Measurements from ENCODE around the gene PCDH9.
"Not testable (repeated sequence)": the region's sequence is repeated elsewhere in the genome, so short reads cannot be mapped to it uniquely, and the experiment has no call there.

The PCDH9 gene

DNA sequence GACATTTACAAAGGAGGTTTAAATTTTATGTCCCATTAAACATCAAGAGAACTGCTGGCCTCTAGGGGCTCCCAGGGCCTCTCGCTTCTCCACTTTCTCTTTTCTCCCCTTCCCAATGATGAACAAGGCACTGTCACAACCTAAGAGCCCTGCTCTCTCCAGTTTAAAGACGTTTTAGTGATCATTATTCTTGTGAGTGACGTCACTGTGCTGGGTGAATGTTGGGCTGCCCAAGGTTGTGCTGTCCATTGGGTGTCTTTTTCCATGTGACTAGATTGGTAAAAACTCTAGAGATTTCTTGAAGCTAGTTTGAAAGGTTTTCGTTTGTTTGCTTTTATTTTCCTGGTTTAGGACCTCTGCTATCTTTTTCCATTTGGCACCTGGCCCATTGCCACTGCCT is 602.6 kb downstream of the PCDH9 start:
- intact Hi-C loops (cut with DNase I): no loop called here
- DNase-seq: no peak

DNA sequence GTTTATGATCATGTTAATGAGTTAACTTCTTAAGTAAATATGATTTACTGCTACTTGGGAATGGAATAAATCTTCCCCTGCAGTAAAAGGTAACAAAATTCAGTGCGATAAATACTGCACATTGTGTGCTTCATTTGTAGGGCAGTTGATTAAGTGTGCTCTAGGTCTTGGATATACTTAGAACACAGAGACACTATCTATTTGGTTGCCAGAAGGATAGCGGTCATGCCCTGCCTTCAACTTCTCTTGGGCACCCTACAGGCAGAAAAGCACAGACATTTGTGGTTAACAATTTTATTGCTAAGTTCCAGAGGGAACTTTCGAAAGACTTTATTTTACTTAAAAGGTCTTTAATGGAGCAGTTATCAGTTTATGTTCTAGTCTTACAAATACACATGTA is 605.8 kb downstream of the PCDH9 start:
- intact Hi-C loops (cut with DNase I): no loop called here
- no peak for DNase-seq

DNA sequence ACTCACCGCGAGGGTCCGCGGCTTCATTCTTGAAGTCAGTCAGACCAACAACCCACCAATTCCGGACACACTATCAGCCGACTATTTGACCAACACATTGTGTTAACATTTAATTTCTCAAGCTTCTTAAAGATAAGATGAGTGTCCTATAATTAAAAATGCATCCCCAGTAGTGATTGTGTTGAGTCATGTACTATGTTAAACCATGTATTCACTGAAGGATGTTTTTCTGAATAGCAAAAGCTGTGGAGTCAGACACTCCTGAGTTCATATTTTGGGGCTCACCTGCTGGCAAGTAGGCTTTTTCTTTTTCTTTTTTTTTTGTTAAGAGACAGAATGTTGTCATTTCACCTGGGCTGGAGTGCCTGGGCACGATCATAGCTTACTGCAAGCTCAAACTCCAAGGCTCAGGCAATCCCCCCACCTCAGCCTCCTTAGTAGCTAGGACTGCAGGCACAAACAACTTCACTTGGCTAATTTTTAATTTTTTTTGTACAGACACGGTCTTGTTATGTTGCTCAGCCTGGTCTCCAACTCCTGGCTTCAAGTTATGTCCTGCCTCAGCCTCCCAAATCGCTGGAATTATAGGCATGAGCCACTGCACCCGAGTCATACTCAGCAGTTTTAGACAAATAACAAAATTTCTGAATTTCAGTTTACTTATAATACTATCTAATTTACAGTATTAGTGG is 606.9 kb downstream of the PCDH9 start:
- intact Hi-C loops (cut with DNase I): no loop called here
- no peak for DNase-seq

DNA sequence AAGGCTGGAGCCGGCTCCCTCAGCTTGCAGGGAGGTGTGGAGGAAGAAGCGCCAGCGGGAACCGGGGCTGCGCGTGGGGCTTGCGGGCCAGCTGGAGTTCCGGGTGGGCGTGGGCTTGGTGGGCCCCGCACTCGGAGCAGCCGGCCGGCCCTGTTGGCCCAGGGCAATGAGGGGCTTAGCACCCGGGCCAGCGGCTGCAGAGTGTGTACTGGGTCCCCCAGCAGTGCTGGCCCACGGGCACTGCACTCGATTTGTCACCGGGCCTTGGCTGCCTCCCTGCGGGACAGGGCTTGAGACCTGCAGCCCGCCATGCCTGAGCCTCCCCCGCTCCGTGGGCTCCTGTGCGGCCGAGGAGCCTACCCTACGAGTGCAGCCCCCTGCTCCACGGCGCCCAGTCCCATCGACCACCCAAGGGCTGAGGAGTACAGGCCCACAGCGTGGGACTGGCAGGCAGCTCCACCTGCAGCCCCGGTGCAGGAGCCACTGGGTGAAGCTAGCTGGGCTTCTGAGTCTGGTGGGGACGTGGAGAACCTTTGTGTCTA is 608.2 kb downstream of the PCDH9 start:
- not testable (repeated sequence) for DNase-seq

DNA sequence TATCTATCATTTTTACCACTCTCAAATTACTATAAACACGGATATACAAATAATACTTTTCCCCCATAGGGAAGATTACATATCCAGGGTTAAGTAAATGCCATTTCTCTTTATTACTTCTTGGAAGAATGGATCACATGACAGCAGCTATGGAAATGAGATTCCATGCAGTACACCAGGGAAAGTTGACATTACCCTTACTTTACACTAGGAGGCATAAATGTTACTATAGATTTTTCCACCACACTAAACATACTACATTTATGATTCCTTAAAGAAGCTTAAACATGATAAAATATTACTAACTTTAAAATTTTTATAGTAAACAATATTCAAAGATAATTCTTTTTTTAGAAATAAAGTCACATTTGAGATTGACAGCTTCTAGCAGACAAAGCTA is 611.4 kb downstream of the PCDH9 start:
- DNase-seq: no peak
- intact Hi-C loops (cut with DNase I): no loop called here

More for the DNA sequence above, 608.2 kb downstream of the PCDH9 start:
- intact Hi-C loops (cut with DNase I): not testable (repeated sequence)

DNA sequence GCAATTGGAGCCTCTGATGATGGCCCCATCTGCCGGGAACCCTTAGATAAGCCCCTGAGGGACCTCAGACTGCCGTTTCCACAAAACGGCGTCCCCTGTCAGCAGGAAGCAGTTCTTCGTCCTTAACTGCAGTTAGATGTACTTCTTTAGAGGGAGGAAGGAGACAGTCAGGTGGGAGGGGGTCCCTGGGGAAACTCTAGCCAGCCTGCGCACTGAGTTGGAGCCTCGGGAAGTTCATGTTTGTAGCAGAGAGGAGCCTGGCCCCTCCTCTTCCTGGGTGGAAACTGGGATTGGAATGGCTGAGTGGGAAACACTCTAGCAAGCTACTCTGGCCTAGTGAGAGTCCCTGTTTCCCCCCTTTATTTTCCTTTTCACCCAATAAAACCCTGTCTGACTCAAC is 612.4 kb downstream of the PCDH9 start:
- no peak for DNase-seq
- intact Hi-C loops (cut with DNase I): no loop called here

DNA sequence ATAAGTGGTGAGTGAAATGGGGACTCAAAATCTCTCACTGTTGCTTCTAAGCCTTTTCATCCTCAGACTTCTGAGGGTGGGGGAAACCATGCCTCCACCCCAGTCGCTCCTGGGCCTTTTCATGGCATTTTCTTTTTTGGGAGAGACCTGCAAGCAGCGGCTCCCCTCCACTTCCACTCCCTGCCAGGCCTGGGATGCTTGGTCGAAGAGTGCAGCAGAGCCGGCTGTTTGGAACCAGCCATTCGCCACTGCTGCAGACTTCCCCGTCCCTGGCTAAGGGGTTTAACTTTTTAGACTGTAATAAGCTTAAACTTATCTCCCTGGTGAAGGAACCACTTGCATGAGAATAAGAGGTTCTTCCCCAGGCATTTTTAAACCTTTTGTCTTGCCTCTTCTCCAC is 617.2 kb downstream of the PCDH9 start:
- intact Hi-C loops (cut with DNase I): no loop called here
- DNase-seq: no peak

DNA sequence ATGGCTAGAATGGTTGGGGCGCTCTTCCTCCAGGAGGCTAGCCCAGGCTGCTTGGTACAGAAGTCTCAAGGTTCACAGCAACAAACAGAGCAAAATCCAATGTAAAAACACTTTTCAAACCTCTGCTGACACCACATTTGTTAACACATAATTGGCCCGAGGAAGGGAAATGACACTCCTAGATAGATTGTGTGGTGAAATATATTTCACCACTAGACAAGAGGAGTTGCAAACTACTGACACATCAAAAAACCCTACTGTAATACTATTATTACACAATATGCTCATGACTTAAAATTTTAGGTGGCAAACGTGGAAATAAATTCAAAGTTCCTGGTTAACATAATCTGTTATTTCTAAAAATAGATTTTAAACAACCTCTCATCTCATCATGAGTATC is 643.6 kb downstream of the PCDH9 start:
- intact Hi-C loops (cut with DNase I): no loop called here
- DNase-seq: no peak

DNA sequence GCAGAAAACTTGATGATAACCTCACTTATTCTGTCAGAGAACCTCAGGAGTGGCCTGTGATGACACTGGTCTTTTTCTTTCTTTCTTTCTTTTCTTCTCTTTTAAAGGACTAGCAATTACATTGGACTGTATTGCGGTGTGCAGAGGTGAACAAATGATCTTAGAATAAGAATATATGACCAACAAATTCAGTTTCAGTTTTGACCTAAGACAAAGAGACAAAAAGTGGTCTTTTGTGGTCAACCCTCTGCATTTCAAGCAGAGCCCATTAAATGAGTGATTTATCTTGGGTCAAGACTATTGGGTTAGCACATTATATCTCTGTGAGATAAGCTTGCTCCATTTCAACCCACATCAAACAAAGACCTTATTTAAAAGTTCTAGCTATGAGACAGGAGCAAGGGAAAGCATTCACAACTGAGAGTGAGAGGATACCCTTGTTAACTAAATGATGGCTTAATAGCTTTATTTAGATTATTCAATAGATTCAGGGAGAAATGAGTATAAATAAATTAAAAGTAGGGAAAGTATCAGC is 644.4 kb downstream of the PCDH9 start:
- DNase-seq: no peak
- intact Hi-C loops (cut with DNase I): no loop called here

DNA sequence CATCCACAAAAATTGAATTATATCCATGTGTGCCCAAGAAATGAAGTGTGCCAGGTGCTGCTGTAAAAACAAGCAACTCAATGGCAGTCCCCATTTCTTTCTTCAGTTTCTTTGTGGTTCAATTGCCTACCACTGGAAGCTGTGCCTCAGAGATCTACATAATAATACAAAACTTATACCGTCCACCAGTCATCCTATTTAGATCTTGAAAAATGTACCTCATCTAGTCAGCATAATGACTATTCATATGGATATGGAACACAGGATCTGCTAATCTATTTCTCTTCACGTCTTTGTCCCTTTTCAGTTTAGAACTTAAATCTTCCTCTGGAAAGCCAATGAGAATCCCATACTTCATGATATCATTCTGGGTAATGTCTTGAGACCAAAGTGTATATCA is 648.5 kb downstream of the PCDH9 start:
- DNase-seq: no peak
- intact Hi-C loops (cut with DNase I): no loop called here

DNA sequence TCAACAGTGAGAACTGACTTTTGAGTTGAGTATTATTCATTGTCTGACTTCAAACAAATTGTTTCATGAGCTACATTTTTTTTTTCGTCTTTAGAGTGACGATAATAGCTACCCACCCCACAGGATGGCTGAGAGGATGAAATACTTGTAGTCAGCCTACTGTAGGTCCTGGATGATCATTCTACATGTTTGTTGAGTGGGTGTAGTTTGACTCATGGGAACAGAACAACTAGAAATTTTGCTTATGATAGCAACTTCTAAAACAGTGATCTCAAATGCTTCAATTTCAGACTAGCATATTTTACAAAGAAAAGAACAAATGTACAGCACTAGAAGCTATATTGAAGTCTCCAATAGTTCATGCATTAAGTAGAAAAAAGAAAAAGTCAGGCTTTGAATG is 651.8 kb downstream of the PCDH9 start:
- intact Hi-C loops (cut with DNase I): no loop called here
- DNase-seq: no peak

DNA sequence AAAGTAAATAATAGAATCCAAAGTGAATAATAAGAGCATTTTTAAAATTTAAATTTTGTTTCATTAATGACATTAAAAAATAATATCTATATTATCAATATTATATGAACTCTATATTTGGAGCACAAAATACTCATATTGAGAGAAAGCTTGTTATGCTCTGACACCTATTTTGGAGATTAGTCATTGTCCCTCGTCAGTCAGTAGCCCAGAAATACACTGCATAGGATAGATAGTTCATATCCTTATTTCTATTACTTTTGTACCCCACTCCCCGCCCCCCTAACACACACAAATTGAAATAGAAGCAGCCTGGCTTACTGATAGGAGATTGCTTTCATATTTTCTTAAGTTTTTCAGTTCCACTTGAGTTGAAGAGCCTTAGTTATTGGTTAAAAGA is 652.8 kb downstream of the PCDH9 start:
- intact Hi-C loops (cut with DNase I): no loop called here

DNA sequence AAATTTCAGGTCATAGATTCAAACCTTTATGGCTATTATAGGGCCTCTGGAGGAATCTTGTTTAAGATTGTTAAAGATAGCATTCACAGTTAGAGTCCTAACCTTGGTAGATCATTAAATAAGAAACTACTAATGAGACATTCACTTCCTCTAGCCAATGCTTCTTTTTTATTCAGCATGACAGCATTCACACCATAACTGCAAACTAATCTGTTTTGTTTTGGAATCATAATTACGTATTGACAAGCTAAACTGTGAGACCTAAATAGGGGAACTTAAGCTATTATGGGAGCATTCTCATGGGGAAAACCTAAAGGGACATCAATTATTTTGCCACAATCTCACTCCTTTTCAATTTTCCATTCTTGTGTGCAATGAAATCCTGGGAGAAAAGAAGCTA is 653.8 kb downstream of the PCDH9 start:
- intact Hi-C loops (cut with DNase I): no loop called here

More for the DNA sequence above, 652.8 kb downstream of the PCDH9 start:
- no peak for DNase-seq

DNA sequence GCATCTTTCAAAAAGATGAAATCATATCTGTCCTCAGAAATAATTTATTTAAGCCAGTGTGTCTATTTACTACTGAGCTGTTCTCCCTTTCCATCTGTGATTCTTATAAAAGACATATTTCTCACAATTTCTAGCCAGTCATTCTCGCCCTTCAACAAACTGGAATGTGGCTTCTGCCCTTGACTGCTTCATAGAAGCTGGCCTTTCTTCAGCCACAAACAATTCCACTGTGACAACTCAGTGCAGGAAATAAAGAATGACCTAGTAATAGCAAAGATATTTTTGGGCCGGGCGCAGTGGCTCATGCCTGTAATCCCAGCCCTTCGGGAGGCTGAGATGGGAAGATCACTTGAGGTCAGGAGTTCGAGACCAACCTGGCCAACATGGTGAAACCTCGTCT is 655.5 kb downstream of the PCDH9 start:
- no peak for DNase-seq
- intact Hi-C loops (cut with DNase I): no loop called here

More for the DNA sequence above, 653.8 kb downstream of the PCDH9 start:
- no peak for DNase-seq

DNA sequence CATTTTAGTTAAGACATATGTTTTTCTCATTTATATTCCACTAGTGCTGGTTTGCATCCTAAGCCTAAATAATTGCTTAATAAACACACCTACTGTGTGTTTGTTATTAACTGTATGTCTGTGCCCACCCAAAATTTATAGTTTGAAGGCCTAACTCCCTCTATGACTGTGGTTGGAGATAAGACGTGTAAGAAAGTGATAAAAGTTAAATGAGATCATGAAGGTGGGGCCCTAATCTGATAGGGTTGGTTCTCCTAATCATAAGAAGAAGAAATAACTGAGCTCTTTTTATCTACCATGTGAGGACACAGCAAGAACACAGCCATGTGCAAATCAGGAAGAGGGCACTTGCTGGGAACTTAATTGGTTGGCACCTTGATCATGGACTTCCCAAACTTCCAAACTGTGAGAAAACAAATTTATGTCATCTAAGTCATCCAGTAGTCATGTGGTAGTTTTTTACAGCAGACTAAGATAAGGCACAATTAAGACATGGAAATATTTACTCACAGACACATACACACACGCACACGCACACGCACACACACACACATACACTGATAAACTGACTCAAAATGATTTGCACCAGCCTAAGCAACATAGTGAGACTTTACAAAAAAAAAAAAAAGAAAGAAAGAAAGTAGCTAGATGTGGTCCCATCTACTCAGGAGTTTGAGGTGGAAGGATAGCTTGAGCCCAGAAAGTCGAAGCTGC is 662.1 kb downstream of the PCDH9 start:
- no peak for DNase-seq
- intact Hi-C loops (cut with DNase I): no loop called here

DNA sequence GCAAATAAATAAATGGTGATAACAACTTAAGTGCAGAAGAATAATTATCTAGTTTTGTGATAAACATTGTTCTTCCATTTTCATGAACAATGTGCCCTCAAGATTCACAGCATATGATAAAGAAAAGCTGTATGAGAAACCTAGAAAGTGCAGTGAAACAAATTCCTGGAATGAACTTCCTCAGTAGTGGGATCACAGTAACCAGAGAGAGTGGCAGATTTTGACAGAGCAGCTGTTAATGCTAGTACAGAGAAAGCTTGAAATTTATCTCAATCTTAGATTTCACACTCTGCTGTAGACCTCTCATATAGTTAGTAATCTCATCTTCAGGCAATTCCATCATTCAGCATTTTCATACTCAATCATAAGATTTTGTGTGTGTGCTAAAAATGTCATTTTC is 664.9 kb downstream of the PCDH9 start:
- DNase-seq: no peak
- intact Hi-C loops (cut with DNase I): no loop called here

DNA sequence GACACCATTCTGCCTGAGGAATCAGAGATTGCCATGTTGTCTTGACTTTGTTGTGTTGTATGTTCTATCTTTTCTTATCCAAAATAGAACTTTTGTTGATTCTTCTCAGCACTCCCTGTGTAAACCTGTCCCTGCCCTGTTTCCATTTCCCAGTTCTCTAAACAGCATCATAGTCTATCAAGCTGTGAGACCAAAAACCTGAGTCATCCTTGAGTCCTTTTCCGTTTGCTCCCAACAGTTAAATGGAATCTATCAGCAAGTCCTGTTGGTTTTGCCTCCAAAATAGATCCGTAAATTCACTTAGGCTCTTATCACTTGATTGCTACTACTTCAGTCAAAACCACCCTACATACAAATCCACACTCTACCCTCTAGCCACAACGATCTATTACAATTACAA is 667.1 kb downstream of the PCDH9 start:
- intact Hi-C loops (cut with DNase I): no loop called here

DNA sequence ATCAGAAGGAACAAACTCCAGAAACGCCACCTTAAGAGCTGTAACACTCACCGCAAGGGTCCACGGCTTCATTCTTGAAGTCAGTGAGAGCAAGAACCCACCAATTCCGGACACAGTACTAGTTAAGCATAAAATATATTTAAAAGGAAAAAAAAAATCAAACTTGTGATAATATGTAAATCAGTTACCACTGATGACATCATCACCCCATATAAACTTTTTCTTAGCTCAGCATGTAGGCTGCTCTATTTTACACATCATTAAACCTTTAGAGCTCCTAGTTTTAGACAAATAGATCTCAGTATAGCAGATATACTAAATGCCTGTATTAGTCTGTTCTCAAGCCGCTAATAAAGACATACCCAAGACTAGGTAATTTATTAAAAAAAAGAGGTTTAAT is 668.1 kb downstream of the PCDH9 start:
- no peak for DNase-seq
- intact Hi-C loops (cut with DNase I): no loop called here

More for the DNA sequence above, 667.1 kb downstream of the PCDH9 start:
- no peak for DNase-seq

DNA sequence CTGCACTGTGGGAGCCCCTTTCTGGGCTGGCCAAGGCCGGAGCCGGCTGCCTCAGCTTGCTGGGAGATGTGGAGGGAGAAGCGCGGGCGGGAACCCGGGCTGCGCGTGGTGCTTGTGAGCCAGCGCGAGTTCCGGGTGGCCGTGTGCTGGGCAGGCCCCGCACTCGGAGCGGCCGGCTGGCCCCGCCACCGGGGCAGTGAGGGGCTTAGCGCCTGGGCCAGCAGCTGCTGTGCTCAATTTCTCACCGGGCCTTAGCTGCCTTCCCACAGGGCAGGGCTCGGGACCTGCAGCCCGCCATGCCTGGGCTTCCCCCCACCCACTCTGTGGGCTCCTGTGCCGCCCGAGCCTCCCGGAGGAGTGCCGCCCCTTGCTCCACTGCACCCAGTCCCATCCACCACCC is 669.1 kb downstream of the PCDH9 start:
- DNase-seq: no peak
- intact Hi-C loops (cut with DNase I): no loop called here

DNA sequence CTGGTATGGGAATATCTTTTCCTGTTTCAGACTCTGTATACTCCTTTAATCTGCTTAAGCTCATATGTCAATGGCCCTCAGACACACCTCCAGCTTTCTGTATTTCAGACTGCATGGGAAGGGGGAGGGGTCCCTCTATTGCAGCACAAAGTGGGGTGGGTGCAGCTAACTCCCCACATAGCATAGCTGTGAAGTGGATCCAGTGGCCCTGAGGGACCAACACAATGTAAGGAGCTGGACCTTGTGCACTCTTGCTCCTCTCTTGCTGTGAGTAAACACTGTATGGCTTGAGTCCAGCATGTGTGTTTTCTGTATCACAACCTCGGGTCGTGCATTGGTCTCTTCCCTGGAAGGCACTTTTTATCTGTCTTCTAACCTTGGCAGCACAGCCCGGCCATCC is 669.9 kb downstream of the PCDH9 start:
- intact Hi-C loops (cut with DNase I): no loop called here
- DNase-seq: no peak

DNA sequence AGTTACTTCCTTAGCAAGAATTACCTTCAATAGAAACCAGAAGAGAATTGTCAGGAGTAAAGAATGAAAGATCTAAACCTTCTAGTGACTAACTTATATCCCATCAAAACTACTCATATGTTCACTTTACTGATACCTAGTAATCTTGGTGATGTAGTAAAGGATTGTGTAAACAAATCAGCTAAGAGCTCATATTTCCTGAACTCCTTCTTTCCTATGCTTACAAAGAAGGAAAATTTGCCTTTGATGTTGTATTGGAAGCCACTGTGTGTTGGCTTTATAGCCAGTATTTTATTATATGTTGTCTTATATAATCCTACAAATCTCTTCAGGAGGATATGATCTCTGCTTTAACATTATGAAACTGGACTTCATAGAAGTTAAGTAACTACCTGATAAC is 671.0 kb downstream of the PCDH9 start:
- intact Hi-C loops (cut with DNase I): no loop called here
- no peak for DNase-seq

Measured in head of caudate nucleus (tissue), 42 donors.